Activated CD8-positive, alpha-beta memory T cell treated with anti-CD3 and anti-CD28 coated beads for 24 hours (primary cell): ENCODE data around the gene ARFGAP1.
"Not testable (repeated sequence)": the region's sequence is repeated elsewhere in the genome, so short reads cannot be mapped to it uniquely, and the experiment has no call there.

Experiments
- DNase-seq: peaks from one replicate; pipeline ENCODE4 v3.0.0-alpha.2; 2020

Gene ARFGAP1

DNA sequence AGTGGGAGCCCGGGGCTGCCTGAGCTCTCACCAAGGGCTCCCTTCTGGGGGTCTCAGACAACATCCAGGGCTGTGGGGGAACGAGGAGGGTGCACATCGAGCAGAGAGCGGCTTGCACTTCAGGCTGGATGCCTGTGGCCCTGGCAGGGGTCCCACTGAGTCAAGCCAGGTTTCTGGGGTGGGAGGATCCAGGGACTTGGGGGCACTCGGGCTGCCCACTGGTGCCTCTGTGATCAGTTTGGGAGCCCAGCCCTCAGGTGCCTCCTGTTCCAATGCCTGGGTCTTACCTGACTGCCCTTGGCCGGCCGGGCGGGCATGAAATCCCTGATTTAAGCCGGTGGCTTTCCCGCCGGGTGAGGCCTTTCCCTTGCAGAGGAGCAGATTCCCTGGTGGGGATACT lies 20.8 kb downstream of the ARFGAP1 start:
- DNase-seq, result no peak

DNA sequence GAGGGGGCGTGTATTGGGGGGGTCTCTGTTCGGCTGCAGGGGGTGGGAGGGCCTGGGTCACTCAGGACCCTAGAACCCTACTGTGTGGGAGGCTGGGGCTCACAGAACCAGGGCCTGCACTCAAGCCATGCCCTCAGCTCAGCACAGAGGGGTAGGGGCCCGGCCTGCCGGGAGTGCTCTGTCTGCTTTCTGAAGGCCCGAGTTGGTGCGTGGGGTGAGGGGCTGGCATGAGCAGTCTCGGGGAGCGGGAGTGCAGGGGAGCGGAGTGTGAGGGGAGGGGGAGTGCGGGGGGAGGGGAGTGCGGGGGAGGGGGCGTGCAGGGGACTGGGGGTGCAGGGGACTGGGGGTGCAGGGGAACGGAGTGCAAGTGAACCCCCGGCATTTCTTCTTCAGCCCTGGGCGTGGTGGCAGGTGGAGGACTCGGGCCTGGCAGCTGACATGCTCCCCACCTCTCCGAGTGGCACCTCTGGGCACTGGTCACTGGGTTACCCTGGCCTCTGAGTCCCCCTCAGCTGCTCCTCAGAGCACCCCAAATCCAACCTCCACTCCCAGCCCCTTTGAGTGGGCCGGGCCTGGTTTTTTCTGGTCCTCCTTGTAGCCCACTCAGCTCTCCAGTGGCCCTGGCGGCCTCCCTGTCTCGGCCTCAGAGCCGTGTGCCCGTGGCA lies 21.4 kb downstream of the ARFGAP1 start:
- DNase-seq, result no peak

GRCh38 chr20:63294536-63294900 lies 21.9 kb downstream of the ARFGAP1 start:
- DNase-seq, result no peak

DNA sequence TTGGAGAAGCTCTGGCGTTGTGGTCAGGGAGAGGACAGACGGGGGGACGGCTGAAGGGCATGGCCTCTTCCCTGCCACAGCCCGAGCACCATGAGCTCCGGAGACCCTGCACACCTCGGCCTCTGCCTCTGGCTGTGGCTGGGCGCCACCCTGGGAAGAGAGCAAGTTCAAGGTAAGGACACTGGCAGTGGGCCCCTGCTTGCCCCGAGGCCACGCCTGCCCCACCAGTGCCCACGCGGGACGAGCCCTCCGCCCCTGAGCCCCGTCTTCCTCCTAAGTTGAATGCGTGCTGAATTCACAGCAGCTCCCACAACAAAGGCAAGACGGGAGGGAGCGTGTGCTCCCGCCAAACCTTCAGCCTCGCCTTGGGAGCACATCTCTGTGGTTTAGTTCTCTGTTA lies 22.4 kb downstream of the ARFGAP1 start:
- DNase-seq, result no peak

- no peak for DNase-seq
Measured at GRCh38 chr20:63295422-63295821, 22.8 kb downstream of the ARFGAP1 start.

DNA sequence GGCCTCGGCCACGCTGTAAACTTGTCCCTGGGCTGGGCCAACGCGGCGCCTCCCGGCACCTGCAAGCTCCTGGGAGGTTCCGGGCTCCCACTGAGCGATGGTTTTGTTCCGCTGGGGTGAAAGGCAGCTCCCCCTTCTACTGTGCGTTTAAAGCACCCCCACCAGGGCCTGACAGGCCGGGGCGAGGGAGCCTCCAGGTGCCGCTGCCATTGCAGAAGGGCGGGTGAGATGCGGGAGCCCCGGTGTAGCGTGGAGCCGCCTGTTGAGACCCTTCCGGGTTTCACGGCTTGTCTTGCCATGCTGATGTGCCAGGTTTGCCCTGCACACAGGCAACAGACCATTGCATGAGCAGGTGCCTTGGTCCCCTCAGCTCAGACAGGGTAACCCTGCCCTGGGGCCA lies 23.2 kb downstream of the ARFGAP1 start:
- DNase-seq, result no peak

DNA sequence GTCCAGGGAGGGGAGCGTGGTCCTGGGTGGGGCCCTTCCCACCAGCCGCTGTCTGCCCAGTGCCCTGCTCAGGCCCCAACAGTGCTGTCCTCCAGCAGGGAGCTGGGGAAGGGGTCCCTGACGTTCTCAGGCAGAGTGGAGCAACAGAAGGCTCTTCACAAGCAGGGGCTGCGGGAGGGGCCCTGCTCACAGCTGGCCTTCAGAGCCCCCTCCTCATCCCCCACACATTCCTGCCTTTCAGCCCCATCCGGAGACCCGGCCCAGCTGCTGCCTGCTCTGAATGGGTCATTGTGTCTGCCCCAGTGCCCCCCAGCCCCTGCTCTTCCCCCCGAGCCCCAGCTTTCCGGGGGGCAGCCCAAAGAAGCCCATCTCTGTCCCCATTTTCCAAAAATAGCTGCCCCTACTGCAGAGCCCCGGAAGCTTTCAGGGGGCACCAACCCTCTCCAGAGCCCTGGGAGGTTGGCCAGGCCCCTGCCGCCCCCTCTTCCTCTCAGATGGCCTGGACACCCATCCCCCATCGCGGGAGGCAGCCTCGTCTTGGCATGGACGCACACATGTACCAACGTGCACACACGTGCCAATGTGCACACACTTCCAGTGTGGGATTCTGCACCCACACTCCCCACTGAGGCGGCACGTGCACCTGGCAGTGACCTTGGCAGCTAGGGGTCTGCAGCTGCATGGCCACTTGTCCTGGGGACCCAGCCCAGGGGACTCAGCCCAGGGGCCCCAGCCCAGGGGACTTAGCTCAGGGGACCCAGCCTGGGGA lies 24.1 kb downstream of the ARFGAP1 start:
- DNase-seq, result no peak

DNA sequence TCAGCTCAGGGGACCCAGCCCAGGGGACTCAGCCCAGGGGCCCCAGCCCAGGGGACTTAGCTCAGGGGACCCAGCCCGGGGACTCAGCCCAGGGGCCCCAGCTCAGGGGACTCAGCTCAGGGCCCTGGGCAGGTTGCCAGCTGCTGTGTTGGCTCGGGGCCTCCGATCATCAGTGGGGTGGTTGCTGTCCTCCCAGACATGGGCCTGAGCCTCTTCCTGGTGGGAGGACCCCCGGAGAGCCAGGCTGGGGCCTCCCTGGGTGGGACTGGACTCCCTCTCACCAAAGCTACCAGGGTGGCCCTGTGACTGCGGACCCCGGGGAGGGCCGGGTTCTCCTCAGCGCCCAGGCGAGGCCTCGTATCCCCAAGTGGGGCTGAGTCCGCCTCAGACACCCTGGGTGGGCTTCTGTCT lies 24.8 kb downstream of the ARFGAP1 start:
- DNase-seq, result no peak

- no peak for DNase-seq
Measured at GRCh38 chr20:63297796-63298572, 25.4 kb downstream of the ARFGAP1 start.

DNA sequence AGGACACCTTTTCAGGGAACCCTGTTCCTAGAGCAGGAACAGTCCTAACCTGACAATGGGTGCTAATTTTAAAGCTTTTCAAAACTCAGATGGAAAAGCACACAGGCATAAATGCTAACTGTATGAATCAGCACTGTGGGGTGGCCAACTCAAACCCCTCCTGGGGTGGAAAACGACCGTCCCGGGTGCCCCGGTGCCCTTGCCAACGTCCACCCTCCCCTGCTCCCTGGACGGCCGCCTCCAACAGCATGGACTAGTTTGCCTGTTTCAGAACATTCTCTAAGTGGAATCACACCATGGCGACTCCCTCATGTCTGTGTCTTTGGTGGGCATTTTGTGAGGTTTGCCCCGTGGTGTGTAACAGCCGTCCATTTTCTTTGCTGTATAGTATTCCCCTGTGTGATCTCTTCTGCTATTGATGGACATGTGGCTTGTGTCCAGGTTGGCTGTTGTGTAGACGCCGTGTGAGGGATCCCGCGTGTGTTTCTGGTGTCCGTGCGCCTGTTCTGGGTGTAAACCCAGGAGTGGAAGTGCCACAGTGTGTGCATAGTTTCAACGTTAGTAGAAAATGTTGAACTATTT lies 26.2 kb downstream of the ARFGAP1 start:
- no peak for DNase-seq

DNA sequence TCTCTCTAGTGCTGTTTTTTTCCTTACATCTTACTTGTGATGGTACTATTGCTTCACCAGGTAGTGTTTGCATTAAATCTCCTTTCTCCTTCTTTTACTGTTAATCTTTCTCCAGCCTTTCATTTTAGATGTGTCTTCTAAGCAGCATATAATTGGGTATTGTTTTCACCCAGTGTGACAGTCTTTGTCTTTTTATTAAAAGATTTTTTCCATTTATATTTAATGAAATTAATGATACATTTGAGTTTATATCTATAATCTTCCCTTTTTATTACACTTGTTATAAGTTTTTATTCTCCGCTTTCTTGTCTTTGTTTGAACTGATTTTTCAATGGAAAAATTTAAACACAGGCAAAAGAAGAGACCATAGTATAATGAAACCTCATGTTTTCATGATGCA lies 29.1 kb downstream of the ARFGAP1 start:
- DNase-seq, result no peak

DNA sequence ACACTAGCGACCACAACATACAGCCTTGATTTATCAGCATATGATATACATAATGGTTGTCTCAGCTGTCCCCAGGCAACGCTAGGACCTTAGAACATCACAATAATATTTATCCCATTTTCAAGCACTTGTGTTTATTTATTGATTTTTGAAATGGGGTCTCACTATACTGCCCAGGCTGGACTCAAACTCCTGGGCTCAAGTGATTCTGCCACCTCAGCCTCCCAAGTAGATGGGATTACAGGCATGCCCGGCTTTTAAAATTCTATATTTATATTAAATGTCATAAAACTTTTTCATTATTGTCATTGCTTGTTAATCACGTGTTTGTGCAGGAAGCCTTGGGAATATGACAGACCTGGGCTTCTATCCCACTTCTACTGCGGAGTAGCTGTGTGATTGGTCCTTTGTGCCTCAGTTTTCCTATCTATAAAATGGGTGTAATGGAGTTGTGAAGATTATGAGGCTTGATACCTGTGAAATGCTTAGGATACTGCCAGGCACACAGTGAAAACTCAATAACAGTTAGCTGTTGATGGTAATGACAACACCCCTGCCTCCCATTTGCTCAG lies 30.6 kb downstream of the ARFGAP1 start:
- no peak for DNase-seq

DNA sequence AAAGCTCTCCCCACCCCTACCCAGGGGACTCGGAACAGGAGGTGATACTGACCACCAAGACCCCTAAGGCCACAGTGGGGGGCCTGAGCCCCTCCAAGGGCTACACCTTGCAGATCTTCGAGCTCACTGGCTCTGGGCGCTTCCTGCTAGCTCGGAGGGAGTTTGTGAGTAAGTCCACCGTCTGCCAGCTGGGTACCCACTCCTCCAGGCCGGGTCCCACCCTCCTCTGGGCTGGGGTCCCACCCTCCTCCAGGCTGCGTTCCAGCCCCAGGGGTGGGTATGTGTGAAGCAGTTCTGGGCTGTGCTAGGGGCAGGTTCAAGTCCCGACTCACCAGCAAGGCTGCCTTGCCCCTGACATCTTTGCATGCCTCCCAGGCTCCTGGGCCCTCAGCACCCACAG lies 32.8 kb downstream of the ARFGAP1 start:
- DNase-seq, result no peak

DNA sequence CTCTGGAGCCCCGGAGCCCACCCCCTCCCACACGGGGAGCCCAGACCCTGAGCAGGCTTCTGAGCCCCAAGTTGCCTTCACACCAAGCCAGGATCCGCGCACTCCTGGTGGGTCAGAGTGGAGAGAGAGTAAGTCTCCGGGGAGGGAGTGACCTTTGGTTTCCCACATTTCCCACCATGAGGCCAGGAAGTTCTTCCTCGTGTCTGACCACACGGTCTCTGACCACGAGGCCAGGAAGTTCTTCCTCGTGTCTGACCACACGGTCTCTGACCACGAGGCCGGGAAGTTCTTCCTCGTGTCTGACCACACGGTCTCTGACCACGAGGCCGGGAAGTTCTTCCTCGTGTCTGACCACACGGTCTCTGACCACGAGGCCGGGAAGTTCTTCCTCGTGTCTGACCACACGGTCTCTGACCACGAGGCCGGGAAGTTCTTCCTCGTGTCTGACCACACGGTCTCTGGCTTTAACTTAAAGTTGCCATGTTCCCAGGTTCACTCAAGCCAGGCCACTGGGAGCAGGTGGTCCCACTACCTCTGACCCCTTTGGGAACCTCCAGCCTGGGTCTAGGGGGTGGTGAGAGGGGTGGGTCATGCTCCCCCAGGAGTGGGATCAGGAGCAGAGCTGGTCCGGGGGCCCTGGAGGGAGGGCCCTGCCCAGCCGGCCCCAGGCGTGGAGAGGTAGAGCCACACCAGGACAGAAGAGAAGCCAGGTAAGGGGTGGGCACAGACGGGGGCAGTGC lies 33.5 kb downstream of the ARFGAP1 start:
- not testable (repeated sequence) for DNase-seq

DNA sequence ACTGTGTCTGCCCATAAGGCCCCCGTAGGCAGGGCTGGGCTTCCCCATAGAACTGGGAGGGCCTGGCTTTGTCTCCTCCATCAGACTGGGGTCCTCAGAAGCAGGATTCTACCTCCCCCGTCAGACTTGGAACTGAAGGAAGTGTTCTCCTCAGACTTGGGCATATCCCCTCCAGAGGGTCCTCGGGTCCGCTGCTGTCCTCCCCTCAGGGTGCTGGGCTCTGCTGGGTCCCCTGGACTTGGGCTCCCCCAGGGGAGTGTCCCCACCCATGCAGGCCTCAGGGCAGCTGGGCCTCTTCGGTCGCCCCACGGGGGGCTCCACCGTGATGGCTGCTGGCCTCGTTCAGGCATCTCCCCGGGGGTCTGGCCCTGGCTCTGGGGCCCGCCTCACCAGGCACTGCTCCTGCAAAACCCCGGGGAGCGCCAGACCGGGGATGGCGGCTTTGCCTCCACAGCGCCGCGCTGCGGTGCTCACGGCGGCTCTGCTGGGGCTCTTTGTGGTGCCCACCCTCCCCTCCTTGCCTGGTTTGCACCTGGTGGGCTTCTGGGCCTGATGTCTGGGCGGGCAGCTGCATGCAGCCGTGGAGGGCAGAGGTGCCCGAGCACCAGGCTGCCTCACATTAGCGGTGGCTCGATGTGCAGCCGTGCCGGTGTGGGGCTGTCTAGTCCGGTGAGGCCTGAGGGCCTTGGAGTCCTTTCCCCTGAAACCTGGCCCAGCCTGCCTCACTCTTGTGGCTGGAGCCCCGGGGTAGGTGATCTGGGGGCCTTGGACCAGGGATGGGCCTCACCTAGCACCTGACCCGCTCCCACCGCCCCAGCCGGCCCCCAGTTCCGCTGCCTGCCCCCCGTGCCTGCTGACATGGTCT lies 34.3 kb downstream of the ARFGAP1 start:
- DNase-seq, result no peak

DNA sequence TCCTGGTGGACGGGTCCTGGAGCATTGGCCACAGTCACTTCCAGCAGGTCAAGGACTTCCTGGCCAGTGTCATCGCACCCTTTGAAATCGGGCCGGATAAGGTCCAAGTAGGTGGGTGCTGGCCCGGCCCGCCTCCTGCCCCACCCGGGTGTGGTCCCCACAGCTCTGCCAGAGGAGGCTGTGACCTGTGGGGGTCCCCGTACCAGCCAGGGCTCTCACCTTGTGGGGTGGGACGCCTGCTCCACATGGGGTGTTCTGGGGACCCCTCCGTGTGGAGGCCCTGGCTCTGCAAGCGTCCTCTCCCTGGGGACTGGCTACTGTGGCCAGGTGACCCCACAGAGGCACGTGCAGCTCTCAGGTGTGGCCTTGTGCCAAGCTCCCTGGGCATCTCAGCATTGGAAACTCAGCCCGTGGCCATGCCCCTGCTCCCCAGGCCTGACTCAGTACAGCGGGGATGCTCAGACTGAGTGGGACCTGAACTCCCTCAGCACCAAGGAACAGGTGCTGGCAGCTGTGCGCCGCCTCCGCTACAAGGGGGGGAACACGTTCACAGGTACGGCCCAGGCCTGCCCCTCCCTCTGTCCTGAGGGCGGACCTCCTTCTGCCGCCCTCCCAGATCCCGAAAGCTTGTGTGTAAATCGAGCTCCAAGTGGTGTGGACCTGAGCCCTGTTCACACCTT lies 35.1 kb downstream of the ARFGAP1 start:
- DNase-seq, result no peak

GRCh38 chr20:63308218-63308911 lies 35.8 kb downstream of the ARFGAP1 start:
- DNase-seq, result no peak

- DNase-seq, result peak; percentile 69
Measured at GRCh38 chr20:63309261-63310071, 36.9 kb downstream of the ARFGAP1 start.

GRCh38 chr20:63310265-63310991 lies 37.8 kb downstream of the ARFGAP1 start:
- DNase-seq, result no peak
